HG02588 (cell line): Measurements from ENCODE around the gene C1QTNF4.
"Not testable (repeated sequence)": the region's sequence is repeated elsewhere in the genome, so short reads cannot be mapped to it uniquely, and the experiment has no call there.

Source experiments
- ATAC-seq: cut with Tn5 transposase; IDR thresholded peaks from one replicate; pipeline ENCODE4 v1.9.1; 2021; ENCODE audit warnings: mild to moderate bottlenecking, moderate library complexity; ENCODE audit not compliant: unreplicated experiment

Gene C1QTNF4

GRCh38 chr11:47593934-47594855 lies at the start of gene C1QTNF4:
C1QTNF4 (minus strand) TSS chr11:47594411; CDS start chr11:47590810, 3,601 bp downstream.
- no peak for ATAC-seq

GRCh38 chr11:47642099-47642855 lies 48.1 kb upstream of the C1QTNF4 start, which contains the start of gene MTCH2:
MTCH2 (minus strand) TSS chr11:47642559; CDS start chr11:47642465, 94 bp downstream.
- peak; percentile 85 for ATAC-seq

- ATAC-seq = no peak
Measured at GRCh38 chr11:47641600-47642098, 47.4 kb upstream of the C1QTNF4 start.

- not testable (repeated sequence) for ATAC-seq
Measured at GRCh38 chr11:47640506-47640905, 46.3 kb upstream of the C1QTNF4 start.

GRCh38 chr11:47636331-47636730 lies 42.1 kb upstream of the C1QTNF4 start:
- ATAC-seq = not testable (repeated sequence)

- no peak for ATAC-seq
Measured at GRCh38 chr11:47631473-47631872, 37.3 kb upstream of the C1QTNF4 start.

- ATAC-seq = no peak
Measured at GRCh38 chr11:47628026-47628425, 33.8 kb upstream of the C1QTNF4 start.

- ATAC-seq = no peak
Measured at GRCh38 chr11:47626234-47626633, 32.0 kb upstream of the C1QTNF4 start.

GRCh38 chr11:47620836-47621378 lies 26.7 kb upstream of the C1QTNF4 start:
- ATAC-seq = no peak

- no peak for ATAC-seq
Measured at GRCh38 chr11:47617417-47617809, 23.2 kb upstream of the C1QTNF4 start.

- no peak for ATAC-seq
Measured at GRCh38 chr11:47616726-47617416, 22.7 kb upstream of the C1QTNF4 start.

GRCh38 chr11:47615249-47615648 lies 21.0 kb upstream of the C1QTNF4 start:
- no peak for ATAC-seq

GRCh38 chr11:47611348-47611794 lies 17.2 kb upstream of the C1QTNF4 start:
- peak; percentile 76 for ATAC-seq

GRCh38 chr11:47609675-47610074 lies 15.5 kb upstream of the C1QTNF4 start:
- ATAC-seq = no peak

GRCh38 chr11:47607380-47607779 lies 13.2 kb upstream of the C1QTNF4 start:
- no peak for ATAC-seq

- no peak for ATAC-seq
Measured at GRCh38 chr11:47606731-47607130, 12.5 kb upstream of the C1QTNF4 start.

GRCh38 chr11:47605921-47606320 lies 11.7 kb upstream of the C1QTNF4 start:
- no peak for ATAC-seq

- ATAC-seq = no peak
Measured at GRCh38 chr11:47603295-47603694, 9.1 kb upstream of the C1QTNF4 start.

GRCh38 chr11:47599902-47600301 lies 5.7 kb upstream of the C1QTNF4 start:
- ATAC-seq = no peak

- no peak for ATAC-seq
Measured at GRCh38 chr11:47595967-47596366, 1.8 kb upstream of the C1QTNF4 start.

- ATAC-seq = no peak
Measured at GRCh38 chr11:47595029-47595428, 818 bp upstream of the C1QTNF4 start.
